ENCODE data around the gene ARHGAP15.

Gene ARHGAP15

DNA sequence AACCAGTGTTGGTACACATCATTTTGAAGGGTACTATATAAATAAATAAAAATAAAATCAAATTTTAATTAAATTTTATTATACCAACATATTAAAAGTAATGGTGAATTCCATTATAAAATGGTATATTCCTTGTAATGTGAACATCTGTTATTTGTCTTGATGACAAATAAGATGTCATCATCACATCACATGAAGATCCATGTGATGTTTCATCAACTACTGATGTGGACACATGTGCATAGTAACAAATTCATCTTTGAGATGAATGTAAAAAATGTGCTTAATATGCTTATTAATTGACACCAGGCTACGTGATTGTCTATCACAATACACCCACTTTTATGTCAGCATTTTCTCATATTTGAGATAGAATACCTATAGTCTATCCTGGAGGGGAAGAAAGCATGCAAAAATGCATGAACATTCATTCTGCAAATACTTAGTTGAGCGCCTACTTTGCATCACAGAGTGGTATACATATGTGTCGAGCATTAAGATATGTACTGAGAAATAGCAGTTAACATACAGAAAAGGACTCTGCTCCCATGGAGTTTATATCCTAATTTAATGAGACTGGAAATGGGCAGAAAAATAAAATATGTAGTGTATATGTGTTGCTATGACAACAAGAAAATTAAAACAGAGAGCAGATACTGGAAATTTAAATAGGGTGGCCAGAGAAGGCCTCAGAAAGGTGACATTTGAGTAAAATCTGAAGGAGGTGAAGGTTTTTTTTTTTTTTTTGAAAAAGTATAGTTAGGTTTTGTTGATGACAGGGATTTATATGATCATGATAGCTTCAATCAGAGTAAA lies 281.1 kb downstream of the ARHGAP15 start:
- TF ChIP-seq, protein P1, sequence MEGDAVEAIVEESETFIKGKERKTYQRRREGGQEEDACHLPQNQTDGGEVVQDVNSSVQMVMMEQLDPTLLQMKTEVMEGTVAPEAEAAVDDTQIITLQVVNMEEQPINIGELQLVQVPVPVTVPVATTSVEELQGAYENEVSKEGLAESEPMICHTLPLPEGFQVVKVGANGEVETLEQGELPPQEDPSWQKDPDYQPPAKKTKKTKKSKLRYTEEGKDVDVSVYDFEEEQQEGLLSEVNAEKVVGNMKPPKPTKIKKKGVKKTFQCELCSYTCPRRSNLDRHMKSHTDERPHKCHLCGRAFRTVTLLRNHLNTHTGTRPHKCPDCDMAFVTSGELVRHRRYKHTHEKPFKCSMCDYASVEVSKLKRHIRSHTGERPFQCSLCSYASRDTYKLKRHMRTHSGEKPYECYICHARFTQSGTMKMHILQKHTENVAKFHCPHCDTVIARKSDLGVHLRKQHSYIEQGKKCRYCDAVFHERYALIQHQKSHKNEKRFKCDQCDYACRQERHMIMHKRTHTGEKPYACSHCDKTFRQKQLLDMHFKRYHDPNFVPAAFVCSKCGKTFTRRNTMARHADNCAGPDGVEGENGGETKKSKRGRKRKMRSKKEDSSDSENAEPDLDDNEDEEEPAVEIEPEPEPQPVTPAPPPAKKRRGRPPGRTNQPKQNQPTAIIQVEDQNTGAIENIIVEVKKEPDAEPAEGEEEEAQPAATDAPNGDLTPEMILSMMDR (IDR thresholded peaks at IDR 0.05; ENCODE audit: control insufficient read depth, insufficient read depth, low read depth, low read length, missing control alignments) = no peak
- DNase-seq (ENCODE audit: low read depth) = no peak
- no peak overlapping the region for H3K4me3 ChIP-seq (ENCODE audit: control insufficient read depth, low read depth, low read length)

DNA sequence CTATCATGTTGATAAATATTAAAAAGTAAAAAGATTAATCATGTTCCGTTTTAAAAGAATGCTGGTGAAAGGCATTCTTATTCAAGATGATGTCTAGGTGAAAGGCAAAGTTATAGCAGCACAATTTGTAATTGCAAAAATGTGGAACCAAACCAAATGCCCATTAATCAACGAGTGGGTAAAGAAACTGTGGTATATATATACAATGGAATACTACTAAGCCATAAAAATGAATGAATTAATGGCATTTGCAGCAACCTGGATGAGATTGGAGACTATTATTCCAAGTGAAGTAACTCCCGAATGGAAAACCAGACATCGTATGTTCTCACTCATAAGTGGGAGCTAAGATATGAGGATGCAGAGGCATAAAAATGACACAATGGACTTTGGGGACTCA lies 286.4 kb downstream of the ARHGAP15 start:
- no peak overlapping the region for H3K4me3 ChIP-seq (ENCODE audit: control insufficient read depth, low read depth, low read length)
- TF ChIP-seq, protein P1 (IDR thresholded peaks at IDR 0.05; ENCODE audit: control insufficient read depth, insufficient read depth, low read depth, low read length, missing control alignments) = no peak
- DNase-seq (ENCODE audit: low read depth) = no peak

DNA sequence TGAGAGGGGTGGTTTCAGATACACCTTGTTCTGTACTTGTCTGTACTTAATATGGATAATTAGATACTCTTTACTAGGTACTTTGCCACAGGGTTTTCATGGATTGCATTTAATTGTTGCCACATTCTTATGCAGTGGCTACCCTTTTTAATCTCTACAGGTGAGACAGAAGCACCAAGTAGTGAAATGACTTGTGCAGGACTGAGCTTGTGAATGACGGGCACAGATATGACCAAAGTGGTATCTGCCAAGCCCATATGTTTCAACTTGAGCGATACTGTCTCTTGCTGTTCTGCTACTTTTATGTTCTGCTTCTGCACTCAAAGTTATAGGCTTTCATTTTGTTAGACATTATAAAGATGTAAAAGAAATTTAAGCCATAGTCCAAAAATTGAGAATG lies 288.2 kb downstream of the ARHGAP15 start:
- no peak for DNase-seq (ENCODE audit: low read depth)
- no peak overlapping the region for H3K4me3 ChIP-seq (ENCODE audit: control insufficient read depth, low read depth, low read length)
- TF ChIP-seq, protein P1 (IDR thresholded peaks at IDR 0.05; ENCODE audit: control insufficient read depth, insufficient read depth, low read depth, low read length, missing control alignments) = no peak

DNA sequence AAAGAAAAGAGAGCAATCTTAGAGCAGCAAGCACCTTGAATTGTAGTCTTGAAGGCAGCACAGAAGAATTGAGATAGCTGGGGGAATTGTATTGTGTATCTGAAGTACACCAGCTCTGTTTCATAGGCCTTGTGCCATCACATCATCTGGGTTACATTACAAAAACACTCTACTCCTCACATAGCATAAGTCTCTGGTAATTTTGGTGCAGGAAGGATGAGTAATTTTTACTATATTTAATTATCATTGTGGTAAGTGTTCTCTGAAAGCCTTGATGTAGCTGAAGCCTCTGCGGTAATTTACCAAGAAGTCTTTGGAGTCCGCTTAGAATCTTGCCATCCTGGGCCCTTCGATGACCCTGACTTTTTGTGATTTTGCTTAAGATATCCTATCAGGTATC lies 291.1 kb downstream of the ARHGAP15 start:
- no peak for DNase-seq (ENCODE audit: low read depth)
- TF ChIP-seq, protein P1 (IDR thresholded peaks at IDR 0.05; ENCODE audit: control insufficient read depth, insufficient read depth, low read depth, low read length, missing control alignments) = no peak
- no peak overlapping the region for H3K4me3 ChIP-seq (ENCODE audit: control insufficient read depth, low read depth, low read length)

DNA sequence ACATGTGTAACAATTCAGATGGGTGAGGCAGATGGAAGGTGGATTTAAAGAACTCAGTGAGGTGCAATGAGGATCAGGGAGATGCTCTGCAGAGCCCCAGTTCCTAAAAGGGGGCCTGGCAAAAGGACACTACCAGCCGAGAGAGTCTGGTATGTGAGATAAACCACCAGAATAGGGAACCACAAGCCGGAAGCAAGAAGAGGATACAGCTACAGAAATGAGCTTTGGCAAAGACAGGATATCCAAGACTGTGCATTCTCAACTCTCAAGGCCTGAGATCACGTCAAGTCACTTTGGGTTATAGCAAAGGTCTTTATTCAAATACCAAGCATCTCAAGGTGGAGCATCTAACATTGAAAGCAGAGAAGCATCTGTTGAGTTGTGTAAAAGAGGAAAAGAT lies 293.5 kb downstream of the ARHGAP15 start:
- no peak for DNase-seq (ENCODE audit: low read depth)
- TF ChIP-seq, protein P1 (IDR thresholded peaks at IDR 0.05; ENCODE audit: control insufficient read depth, insufficient read depth, low read depth, low read length, missing control alignments) = no peak
- no peak overlapping the region for H3K4me3 ChIP-seq (ENCODE audit: control insufficient read depth, low read depth, low read length)

DNA sequence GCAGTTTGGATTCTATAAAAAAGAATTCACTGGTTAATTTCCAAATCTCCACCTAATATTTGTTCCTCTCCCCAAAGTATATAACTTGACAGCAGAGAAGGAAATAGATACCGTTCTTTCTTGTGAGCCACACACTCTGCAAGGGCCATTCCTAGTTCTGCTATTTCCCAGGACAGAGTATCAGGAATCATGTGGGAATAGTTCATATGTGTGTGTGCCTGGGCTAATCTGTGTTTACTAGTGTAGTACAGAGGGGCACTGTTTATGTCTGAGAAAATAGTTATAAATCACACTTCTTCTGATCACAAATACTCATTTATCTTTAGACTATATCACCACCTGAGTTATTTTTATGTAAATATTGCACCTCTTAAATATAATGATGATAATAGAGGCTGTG lies 296.7 kb downstream of the ARHGAP15 start:
- TF ChIP-seq, protein P1 (IDR thresholded peaks at IDR 0.05; ENCODE audit: control insufficient read depth, insufficient read depth, low read depth, low read length, missing control alignments) = no peak
- no peak for DNase-seq (ENCODE audit: low read depth)
- no peak overlapping the region for H3K4me3 ChIP-seq (ENCODE audit: control insufficient read depth, low read depth, low read length)

Data from AG09309 (cell line).